Osteoblast (primary cell): ENCODE measurements around the gene MAPK14. TPM values are rescaled to one million over a fixed set of nuclear protein-coding genes. Genes with fewer than 3 reads are reported as not detected.
A peak's percentile ranks its signal among the peaks of the same experiment; 100 is the strongest.

Experiments used
- DNase-seq: peaks from one replicate; pipeline ENCODE4 v3.0.0; 2011; ENCODE audit warnings: low spot score, mixed read lengths; ENCODE audit not compliant: insufficient read length; ENCODE audit errors: missing footprints
- H2AFZ ChIP-seq: 2 replicates; pipeline ENCODE4 v1.6.0; 2011; ENCODE audit warnings: mild to moderate bottlenecking, low read length
- H3K27ac ChIP-seq: 2 replicates; pipeline ENCODE4 v1.5.1; 2011; ENCODE audit warnings: mild to moderate bottlenecking, low read depth, low read length, moderate library complexity
- H3K27me3 ChIP-seq: 2 replicates; pipeline ENCODE4 v1.6.0; 2012; ENCODE audit warnings: mild to moderate bottlenecking, control low read depth, inconsistent platforms, low read length, moderate library complexity; ENCODE audit not compliant: insufficient read depth
- H3K36me3 ChIP-seq: 2 replicates; pipeline ENCODE4 v1.5.1; 2011; ENCODE audit warnings: mild to moderate bottlenecking, low read length, control low read depth, moderate library complexity; ENCODE audit not compliant: insufficient read depth
- H3K4me1 ChIP-seq: 2 replicates; pipeline ENCODE4 v1.5.1; 2011; ENCODE audit warnings: mild to moderate bottlenecking, low read length, control low read depth, moderate library complexity; ENCODE audit not compliant: insufficient read depth
- H3K4me2 ChIP-seq: 2 replicates; pipeline ENCODE4 v1.6.0; 2011; ENCODE audit warnings: mild to moderate bottlenecking, low read length; ENCODE audit not compliant: insufficient read depth
- H3K4me3 ChIP-seq: fragments of 200-600 bp; sonication (generic); 3 replicates; pipeline ENCODE4 v1.5.1; 2012; ENCODE audit warnings: mild to moderate bottlenecking, low read length, inconsistent platforms; ENCODE audit not compliant: insufficient read depth
- H3K79me2 ChIP-seq: 2 replicates; pipeline ENCODE4 v1.6.0; 2012; ENCODE audit warnings: mild to moderate bottlenecking, low read length, control low read depth, inconsistent platforms; ENCODE audit not compliant: insufficient read depth
- H3K9me3 ChIP-seq: 2 replicates; pipeline ENCODE4 v1.5.1; 2011; ENCODE audit warnings: low read depth, low read length, control low read depth
- H4K20me1 ChIP-seq: 2 replicates; pipeline ENCODE4 v1.6.0; 2012; ENCODE audit warnings: mild to moderate bottlenecking, low read length, control low read depth; ENCODE audit not compliant: insufficient read depth
- CTCF ChIP-seq: IDR thresholded peaks from 2 replicates; pipeline ENCODE4 v1.5.1; 2011; ENCODE audit warnings: mild to moderate bottlenecking, low read depth, low read length, moderate library complexity; ENCODE audit errors: extremely low read depth
- total RNA-seq: library from RNA; depleted of rRNA; stranded (reverse); fragments of >200 nt; gene quantifications from 2 replicates; pipeline ENCODE4 v1.2.3, GENCODE V29; 2012

Gene MAPK14
- total RNA-seq, 1 donor, result 90.5 TPM

GRCh38 chr6:36130667-36131510 is 103.3 kb downstream of the MAPK14 start:
- Histone ChIP-seq H3K36me3 (no peaks in the 10 kb centered on the region), H3K4me2 (peak overlapping the region; percentile 89), H3K4me3 (peak overlapping the region; percentile 73), H2AFZ (peak overlapping the region; percentile 89), H4K20me1 (no peaks in the 10 kb centered on the region), H3K9me3 (no peaks in the 10 kb centered on the region), H3K27ac (no peak overlapping the region), H3K79me2 (peaks cover 3% of the 10 kb centered on the region), H3K4me1 (peaks cover 40% of the 10 kb centered on the region), H3K27me3 (no peaks in the 10 kb centered on the region)
- TF ChIP-seq CTCF, result no peak
- peak; percentile 89 for DNase-seq

GRCh38 chr6:36131511-36132245 is 104.1 kb downstream of the MAPK14 start:
- no peak for TF ChIP-seq CTCF
- H4K20me1 ChIP-seq, result no peaks in the 10 kb centered on the region
- H2AFZ ChIP-seq, result peak overlapping the region; percentile 66
- H3K79me2 ChIP-seq, result peaks cover 3% of the 10 kb centered on the region
- peaks cover 37% of the 10 kb centered on the region for H3K4me1 ChIP-seq
- no peaks in the 10 kb centered on the region for H3K36me3 ChIP-seq
- H3K4me3 ChIP-seq, result peak overlapping the region; percentile 73
- DNase-seq, result peak; percentile 93
- H3K27me3 ChIP-seq, result no peaks in the 10 kb centered on the region
- H3K4me2 ChIP-seq, result peak overlapping the region; percentile 89
- H3K9me3 ChIP-seq, result no peaks in the 10 kb centered on the region
- H3K27ac ChIP-seq, result no peak overlapping the region

GRCh38 chr6:36132246-36132895 is 104.8 kb downstream of the MAPK14 start:
- DNase-seq, result no peak
- H3K4me2 ChIP-seq, result peak overlapping the region; percentile 89

More at GRCh38 chr6:36132246-36132895, 104.8 kb downstream of the MAPK14 start:
- H3K27ac ChIP-seq, result no peak overlapping the region
- no peaks in the 10 kb centered on the region for H3K27me3 ChIP-seq
- no peaks in the 10 kb centered on the region for H3K9me3 ChIP-seq
- no peaks in the 10 kb centered on the region for H4K20me1 ChIP-seq
- H2AFZ ChIP-seq, result peak overlapping the region; percentile 66
- TF ChIP-seq CTCF, result no peak
- H3K36me3 ChIP-seq, result no peaks in the 10 kb centered on the region
- peaks cover 3% of the 10 kb centered on the region for H3K79me2 ChIP-seq
- H3K4me1 ChIP-seq, result peaks cover 30% of the 10 kb centered on the region
- H3K4me3 ChIP-seq, result peak overlapping the region; percentile 73
